Measurements from ENCODE around the gene SLX4IP. TPM values are rescaled to one million over a fixed set of nuclear protein-coding genes. Genes with fewer than 3 reads are reported as not detected.
A peak's percentile ranks its signal among the peaks of the same experiment; 100 is the strongest.

The SLX4IP gene
- total RNA-seq, 4 donors from 2014 or later = 3.4 to 6.3 (median 3.9) TPM

- peaks cover 45 to 100% (median 73%) of the 10 kb centered on the region in 3 donors for H3K4me1 ChIP-seq
- peaks cover 37 to 67% (median 40%) of the 10 kb centered on the region in 3 donors for H3K36me3 ChIP-seq
- H3K27me3 ChIP-seq = no peaks in the 10 kb centered on the region
- no peaks in the 10 kb centered on the region for H3K9me3 ChIP-seq
- TF ChIP-seq POLR2A (IDR thresholded peaks at IDR 0.05) (no peak), CTCF (IDR thresholded peaks at IDR 0.05) (no peak)
- DNase-seq = no peak
- WGBS, 2 donors = 59 to 77% methylated on average over 23 of the region's 23 CpGs
- intact Hi-C loops (cut with DNase I) = no loop called here
- H3K4me3 ChIP-seq = peak overlapping the region in 1 of 4 donors; percentile 24
- peak overlapping the region; percentile 65 to 99 (median 90) for H3K27ac ChIP-seq
Observed at GRCh38 chr20:10639077-10639736, 204.1 kb downstream of the SLX4IP start.

GRCh38 chr20:10639737-10640556, 204.8 kb downstream of the SLX4IP start:
- Histone ChIP-seq H3K36me3 (peaks cover 45 to 75% (median 47%) of the 10 kb centered on the region in 3 donors), H3K27me3 (no peaks in the 10 kb centered on the region), H3K4me3 (peak overlapping the region in 1 of 4 donors; percentile 24), H3K9me3 (no peaks in the 10 kb centered on the region), H3K27ac (peak overlapping the region; percentile 65 to 99 (median 86)), H3K4me1 (peaks cover 43 to 100% (median 78%) of the 10 kb centered on the region in 3 donors)
- WGBS, 2 donors = 20 to 42% methylated on average over 1 to 5 of the region's 18 CpGs
- TF ChIP-seq CTCF (IDR thresholded peaks at IDR 0.05) (no peak), POLR2A (IDR thresholded peaks at IDR 0.05) (no peak)
- DNase-seq = no peak
- intact Hi-C loops (cut with DNase I) = no loop called here

GRCh38 chr20:10640897-10641296, 205.8 kb downstream of the SLX4IP start:
- H3K27me3 ChIP-seq = no peaks in the 10 kb centered on the region
- H3K27ac ChIP-seq = peak overlapping the region; percentile 65 to 99 (median 86)
- H3K4me1 ChIP-seq = peaks cover 43 to 100% (median 73%) of the 10 kb centered on the region in 3 donors
- no peak for TF ChIP-seq CTCF (IDR thresholded peaks at IDR 0.05)
- no peak for TF ChIP-seq POLR2A (IDR thresholded peaks at IDR 0.05)
- no peak overlapping the region for H3K4me3 ChIP-seq
- intact Hi-C loops (cut with DNase I) = no loop called here
- H3K36me3 ChIP-seq = peaks cover 54 to 84% (median 57%) of the 10 kb centered on the region in 3 donors
- no peak for DNase-seq
- 73 to 76% methylated on average over 12 of the region's 12 CpGs for WGBS, 2 donors
- H3K9me3 ChIP-seq = no peaks in the 10 kb centered on the region

- H3K27me3 ChIP-seq = no peaks in the 10 kb centered on the region
- peaks cover 60 to 90% (median 61%) of the 10 kb centered on the region in 3 donors for H3K36me3 ChIP-seq
- DNase-seq = no peak
- TF ChIP-seq CTCF (IDR thresholded peaks at IDR 0.05) = peak in 1 of 6 experiments; percentile 5
- no peak for TF ChIP-seq POLR2A (IDR thresholded peaks at IDR 0.05)
- peak overlapping the region; percentile 65 to 99 (median 86) for H3K27ac ChIP-seq
- H3K9me3 ChIP-seq = no peaks in the 10 kb centered on the region
- H3K4me3 ChIP-seq = no peak overlapping the region
- peaks cover 37 to 100% (median 70%) of the 10 kb centered on the region in 3 donors for H3K4me1 ChIP-seq
- intact Hi-C loops (cut with DNase I) = no loop called here
- WGBS, 2 donors = 79% methylated on average over 5 to 6 of the region's 12 CpGs
Observed at GRCh38 chr20:10641467-10641866, 206.4 kb downstream of the SLX4IP start.

- no peaks in the 10 kb centered on the region for H3K9me3 ChIP-seq
- no peak for DNase-seq
- 60 to 81% methylated on average over 6 of the region's 7 CpGs for WGBS, 2 donors
- no peaks in the 10 kb centered on the region for H3K27me3 ChIP-seq
- H3K4me3 ChIP-seq = no peak overlapping the region
- intact Hi-C loops (cut with DNase I) = no loop called here
- H3K4me1 ChIP-seq = peaks cover 33 to 100% (median 70%) of the 10 kb centered on the region in 3 donors
- peak overlapping the region; percentile 65 to 99 (median 86) for H3K27ac ChIP-seq
- peaks cover 64 to 94% (median 65%) of the 10 kb centered on the region in 3 donors for H3K36me3 ChIP-seq
- TF ChIP-seq POLR2A (IDR thresholded peaks at IDR 0.05) (no peak), CTCF (IDR thresholded peaks at IDR 0.05) (no peak)
Observed at GRCh38 chr20:10641893-10642292, 206.8 kb downstream of the SLX4IP start.

Data from esophagus squamous epithelium (tissue), 5 donors.